HG03558 (cell line): ENCODE data around the gene TBRG1.
"Not testable (repeated sequence)": the region's sequence is repeated elsewhere in the genome, so short reads cannot be mapped to it uniquely, and the experiment has no call there.

Source experiments
- ATAC-seq: cut with Tn5 transposase; IDR thresholded peaks from one replicate; pipeline ENCODE4 v1.9.1; 2021; ENCODE audit warnings: moderate number of reproducible peaks; ENCODE audit not compliant: unreplicated experiment; ENCODE audit errors: extremely low read depth

TBRG1 gene, protein sequence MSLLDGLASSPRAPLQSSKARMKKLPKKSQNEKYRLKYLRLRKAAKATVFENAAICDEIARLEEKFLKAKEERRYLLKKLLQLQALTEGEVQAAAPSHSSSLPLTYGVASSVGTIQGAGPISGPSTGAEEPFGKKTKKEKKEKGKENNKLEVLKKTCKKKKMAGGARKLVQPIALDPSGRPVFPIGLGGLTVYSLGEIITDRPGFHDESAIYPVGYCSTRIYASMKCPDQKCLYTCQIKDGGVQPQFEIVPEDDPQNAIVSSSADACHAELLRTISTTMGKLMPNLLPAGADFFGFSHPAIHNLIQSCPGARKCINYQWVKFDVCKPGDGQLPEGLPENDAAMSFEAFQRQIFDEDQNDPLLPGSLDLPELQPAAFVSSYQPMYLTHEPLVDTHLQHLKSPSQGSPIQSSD

DNA sequence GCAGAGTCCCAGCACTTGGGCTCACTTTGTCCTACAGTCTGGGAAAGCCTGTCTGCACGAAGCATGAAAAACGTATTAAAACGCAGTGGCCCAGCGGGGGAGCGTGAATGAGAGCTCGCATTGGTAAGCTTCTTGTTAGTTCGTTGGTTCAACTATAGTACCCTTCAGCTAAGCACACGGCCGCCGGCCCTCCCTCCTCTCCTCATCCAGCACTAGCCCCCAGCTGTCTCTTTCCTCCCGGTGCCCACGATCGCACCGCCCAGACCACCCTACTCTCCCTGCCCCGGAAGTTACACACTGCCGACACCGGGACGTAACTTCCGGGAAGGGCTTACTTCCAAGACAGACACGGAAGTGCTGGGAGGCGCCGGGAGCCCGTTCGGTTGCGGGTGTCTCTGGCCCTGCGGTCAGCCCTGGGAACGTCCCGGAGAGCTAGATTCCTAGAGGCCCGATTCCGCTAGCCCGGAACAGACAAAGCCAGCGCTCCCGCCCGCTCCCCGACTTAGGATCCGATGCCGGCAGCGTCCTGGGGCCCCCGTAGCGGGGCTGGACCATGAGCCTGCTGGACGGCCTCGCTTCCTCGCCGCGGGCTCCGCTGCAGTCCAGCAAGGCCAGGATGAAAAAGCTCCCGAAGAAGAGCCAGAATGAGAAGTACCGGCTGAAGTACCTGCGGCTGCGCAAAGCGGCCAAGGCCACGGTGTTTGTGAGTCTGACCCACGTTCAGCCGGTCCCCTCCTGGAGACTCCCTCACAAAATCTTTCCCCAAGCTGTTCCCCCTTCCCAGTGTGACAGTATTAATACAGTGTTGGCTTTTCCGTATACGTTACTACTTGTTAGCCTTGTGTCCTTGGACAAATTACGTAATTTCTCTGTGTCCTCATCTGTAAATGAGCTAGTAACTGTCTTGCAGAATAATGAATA, at the start of gene TBRG1:
Gene TBRG1 (plus strand): TSS at position 334 of the 921 bp plus-strand sequence. CDS start 220 bp downstream, at position 554.
- peak; percentile 93 for ATAC-seq

DNA sequence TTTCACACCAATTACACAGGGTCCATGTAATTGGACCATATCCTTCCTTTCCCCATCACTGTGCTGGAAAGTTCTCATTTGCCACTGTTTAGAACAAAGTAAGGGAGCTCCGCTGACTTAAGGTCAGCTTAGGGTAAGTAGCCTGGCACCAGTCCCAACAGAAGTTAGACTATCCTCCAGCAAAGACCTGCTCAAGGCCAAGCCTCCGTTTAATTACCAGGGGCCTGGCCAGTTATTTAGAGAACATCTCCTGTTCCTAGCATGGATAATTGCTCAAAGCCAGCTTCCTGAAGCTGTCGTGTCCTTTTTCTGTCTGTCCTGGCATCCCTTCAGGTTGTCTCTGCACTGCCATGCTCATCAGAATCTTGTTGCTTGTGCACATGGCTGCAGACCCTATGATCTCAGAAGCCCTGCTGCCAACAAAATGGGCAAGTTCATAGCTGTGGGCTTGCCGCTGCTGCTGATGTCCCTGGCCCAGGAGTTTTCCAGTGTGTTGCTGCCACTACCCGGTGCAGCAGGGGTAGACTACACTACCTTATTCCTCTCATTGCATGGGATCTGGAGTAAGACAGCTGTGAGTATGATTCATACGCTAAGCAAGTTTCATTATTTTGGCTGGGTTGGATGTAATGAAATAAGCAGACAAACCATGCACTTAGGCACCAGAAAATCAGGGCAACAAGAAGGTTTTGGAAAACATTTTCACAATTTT, 44.8 kb upstream of the TBRG1 start:
- no peak for ATAC-seq

DNA sequence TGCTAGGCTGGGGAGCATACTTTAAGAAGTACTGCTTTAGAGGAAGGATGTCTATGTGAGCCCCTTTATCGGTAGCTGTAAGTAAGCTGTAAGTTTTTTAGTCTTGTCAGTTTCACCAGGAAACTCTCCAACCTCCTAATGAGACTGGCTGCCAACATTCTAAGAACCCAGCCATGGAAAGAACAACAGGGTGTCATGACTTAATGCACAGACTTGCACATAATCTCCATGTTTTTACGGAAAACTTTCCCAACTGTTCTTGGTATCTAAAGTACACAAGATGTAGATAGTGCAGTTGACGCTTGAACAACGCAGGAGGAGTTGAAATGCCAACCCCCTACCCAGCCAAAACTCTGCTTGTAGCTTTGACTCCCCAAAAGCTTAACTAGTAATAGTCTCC, 43.9 kb upstream of the TBRG1 start:
- ATAC-seq = no peak

GRCh38 chr11:124581817-124582216, 40.8 kb upstream of the TBRG1 start:
- no peak for ATAC-seq

GRCh38 chr11:124582565-124582964, 40.1 kb upstream of the TBRG1 start:
- no peak for ATAC-seq

DNA sequence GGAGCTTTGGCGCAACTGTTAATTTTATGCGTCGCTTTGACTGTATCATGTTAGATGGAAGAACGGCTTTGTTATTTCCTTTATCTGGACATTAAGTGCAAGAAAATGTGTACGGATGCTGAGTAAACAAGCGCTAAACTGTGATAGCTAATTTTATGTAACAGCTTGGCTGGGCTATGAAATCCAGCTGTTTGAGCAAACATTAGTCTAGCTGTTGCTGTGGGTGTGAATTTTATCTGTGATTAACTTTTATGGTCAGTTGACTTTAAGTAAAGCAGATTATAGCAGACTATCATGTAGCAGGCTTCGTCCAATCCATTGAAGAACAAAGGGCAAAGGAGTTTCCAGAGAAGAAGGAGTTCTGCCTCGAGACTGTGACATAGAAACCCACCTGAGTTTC, 38.9 kb upstream of the TBRG1 start:
- no peak for ATAC-seq

DNA sequence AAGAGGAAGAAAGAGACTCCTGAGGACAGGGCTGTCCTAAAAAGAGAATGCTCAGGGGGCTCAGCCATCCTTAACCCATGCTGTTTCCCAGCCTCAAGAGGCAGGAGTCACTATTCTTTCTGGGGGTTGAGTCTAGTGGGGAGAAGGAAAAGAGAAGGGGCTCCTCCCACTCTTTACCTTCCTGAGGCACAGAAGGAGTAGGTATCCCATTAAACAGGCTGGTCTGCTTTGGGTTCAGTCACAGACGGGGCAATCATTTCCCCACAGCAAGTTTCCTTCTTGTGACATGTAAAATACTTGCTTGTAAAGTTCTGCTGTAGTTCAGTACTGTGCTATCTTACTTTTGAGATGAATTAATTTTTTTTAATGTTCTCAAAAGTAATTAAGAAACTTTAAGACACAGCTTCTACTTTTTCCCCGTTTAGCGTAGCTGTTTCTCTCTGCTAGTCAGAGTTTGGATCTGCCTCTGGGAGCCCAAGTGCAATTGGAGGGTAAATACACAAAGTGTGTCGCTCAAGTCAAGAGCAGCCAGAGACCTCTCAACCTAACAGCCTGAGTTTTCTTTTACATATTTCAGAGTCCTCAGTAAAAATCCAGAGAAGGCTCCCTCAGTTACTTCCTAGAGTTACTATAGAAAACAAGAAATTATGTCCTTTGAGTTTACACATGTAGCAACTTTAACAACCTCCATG, 37.8 kb upstream of the TBRG1 start:
- ATAC-seq = no peak

- ATAC-seq = no peak
Observed at GRCh38 chr11:124586238-124586860, 36.3 kb upstream of the TBRG1 start.

DNA sequence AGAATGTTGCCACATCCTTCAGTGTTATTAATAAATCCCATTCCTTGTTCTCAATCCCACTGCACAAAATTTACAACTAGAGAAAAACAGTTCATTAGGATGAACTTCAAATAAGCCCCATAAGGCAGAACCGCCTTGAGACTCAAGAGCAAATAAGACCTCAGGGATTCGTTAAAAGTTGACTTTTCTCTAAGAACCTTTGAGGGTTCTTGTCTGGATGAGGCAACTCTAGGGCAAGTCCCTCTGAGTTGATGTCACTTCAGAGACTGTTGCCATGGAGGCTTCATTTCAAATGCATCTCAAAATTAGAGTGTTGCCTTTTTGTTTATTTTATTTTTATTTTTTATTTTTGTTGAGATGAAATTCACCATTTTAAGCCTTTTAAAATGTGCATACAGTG, 31.2 kb upstream of the TBRG1 start:
- ATAC-seq = no peak

- ATAC-seq = no peak
Observed at GRCh38 chr11:124592627-124593026, 30.0 kb upstream of the TBRG1 start.

GRCh38 chr11:124595302-124595701, 27.4 kb upstream of the TBRG1 start:
- no peak for ATAC-seq

- no peak for ATAC-seq
Observed at GRCh38 chr11:124597626-124598025, 25.0 kb upstream of the TBRG1 start.

GRCh38 chr11:124600621-124601320, 21.9 kb upstream of the TBRG1 start:
- no peak for ATAC-seq

DNA sequence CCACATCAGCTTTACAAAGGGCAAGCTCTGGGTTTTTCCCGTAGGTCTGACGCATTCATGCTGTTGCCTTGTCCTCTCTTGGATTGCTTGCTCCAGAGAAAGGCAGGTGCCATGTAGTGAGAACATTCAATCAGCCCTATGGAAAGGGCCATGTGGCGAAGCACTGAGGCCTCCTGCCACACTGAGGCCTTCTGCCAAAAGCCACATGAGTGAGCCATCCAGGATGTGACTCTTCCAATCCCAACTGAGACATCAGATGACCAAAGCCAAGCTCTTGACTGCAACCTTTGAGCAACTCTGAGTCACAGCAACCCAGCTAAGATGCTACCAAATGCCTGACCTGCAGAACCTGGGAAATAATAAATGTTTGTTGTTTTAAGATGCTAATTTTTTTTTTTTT, 20.5 kb upstream of the TBRG1 start:
- ATAC-seq = no peak

GRCh38 chr11:124602723-124603122, 19.9 kb upstream of the TBRG1 start:
- ATAC-seq = not testable (repeated sequence)

DNA sequence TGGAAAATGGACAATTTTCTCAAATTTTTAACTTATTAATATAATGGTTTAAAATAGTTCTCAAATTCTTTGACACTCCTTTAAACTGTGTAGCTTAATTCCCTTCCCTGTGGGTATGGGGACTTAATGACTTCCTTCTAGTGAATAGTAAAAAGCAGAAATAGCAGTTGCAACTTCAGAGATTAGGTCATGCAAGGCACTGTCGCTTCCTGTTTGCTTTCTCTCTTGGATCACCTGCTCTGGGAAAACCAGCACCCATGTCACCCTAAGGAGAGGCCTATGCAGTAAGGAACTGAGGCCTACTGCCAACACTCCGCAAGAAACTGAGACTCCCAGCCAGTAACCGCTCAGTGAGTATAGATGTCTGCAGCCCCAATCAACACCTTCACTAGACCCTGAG, 16.9 kb upstream of the TBRG1 start:
- ATAC-seq = no peak

- no peak for ATAC-seq
Observed at GRCh38 chr11:124608147-124608546, 14.5 kb upstream of the TBRG1 start.

- ATAC-seq = no peak
Observed at GRCh38 chr11:124610295-124610694, 12.4 kb upstream of the TBRG1 start.

DNA sequence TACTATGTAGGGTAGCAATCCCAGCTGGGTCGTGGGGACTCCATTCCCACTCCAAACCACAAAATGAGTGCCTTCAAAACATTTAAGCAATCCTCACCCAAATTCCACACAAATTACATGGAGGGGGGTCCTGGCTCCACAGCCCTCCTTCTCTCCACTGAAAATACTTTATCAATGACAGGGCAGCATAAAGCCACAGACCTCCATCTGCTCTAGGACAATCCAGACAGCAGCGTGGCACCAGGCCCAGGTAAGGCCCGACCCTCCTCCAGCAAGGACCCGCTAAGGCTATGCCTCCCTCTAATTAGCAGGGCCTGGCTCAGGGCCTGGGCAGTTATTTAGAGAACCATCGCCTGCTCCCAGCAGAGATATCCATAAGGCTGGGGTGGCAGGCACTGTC, 11.6 kb upstream of the TBRG1 start, which contains the start of gene PANX3:
Gene PANX3 (plus strand): TSS at position 365 of the 400 bp plus-strand sequence. CDS start 129 bp downstream, outside the sequence.
- ATAC-seq = no peak
